ENCODE results near the gene ZBTB7C. TPM values are rescaled to one million over a fixed set of nuclear protein-coding genes. Genes with fewer than 3 reads are reported as not detected.

ZBTB7C gene
- total RNA-seq, 1 experiment from 2014 or later = 0.33 TPM

GRCh38 chr18:48213791-48214190, 195.4 kb downstream of the ZBTB7C start:
- Histone ChIP-seq H3K9me3 (ENCODE audit: control insufficient read depth, low read depth, low read length) (no peaks in the 10 kb centered on the region), H4K20me1 (ENCODE audit: control insufficient read depth, insufficient read depth, insufficient read length) (peaks cover 4% of the 10 kb centered on the region), H3K4me2 (ENCODE audit: insufficient read depth, insufficient read length, low read length) (no peak overlapping the region), H3K23me2 (ENCODE audit: insufficient read length, low read depth, low read length, poor library complexity, severe bottlenecking) (no peaks in the 10 kb centered on the region), H3K4ac (ENCODE audit: low read depth, low read length) (no peak overlapping the region), H2BK5ac (ENCODE audit: insufficient read length, low read length) (no peak overlapping the region), H2AFZ (ENCODE audit: low read length) (no peak overlapping the region), H2AK5ac (ENCODE audit: insufficient read length, low read length) (no peak overlapping the region), H3K4me1 (ENCODE audit: insufficient read depth, low read length) (no peaks in the 10 kb centered on the region), H2BK120ac (ENCODE audit: low read depth, low read length, poor library complexity, severe bottlenecking) (no peak overlapping the region), H4K8ac (replicated peaks; ENCODE audit: insufficient read length, low read depth, low read length) (no peak overlapping the region), H3T11ph (ENCODE audit: low read length) (no peak overlapping the region), H4K91ac (ENCODE audit: insufficient read length, low read depth, low read length) (no peak overlapping the region), H2BK12ac (ENCODE audit: insufficient read length, low read depth, low read length) (no peak overlapping the region), H3K27ac (ENCODE audit: insufficient read length, low read depth, low read length) (no peak overlapping the region), H3K14ac (ENCODE audit: insufficient read depth, low read length) (no peak overlapping the region), H3K79me1 (ENCODE audit: insufficient read depth, low read depth, low read length, poor library complexity, severe bottlenecking) (no peaks in the 10 kb centered on the region), H3K27me3 (ENCODE audit: insufficient read depth, low read length) (no peaks in the 10 kb centered on the region), H4K5ac (ENCODE audit: insufficient read length, low read depth, low read length) (no peak overlapping the region), H2BK20ac (ENCODE audit: low read depth, low read length, poor library complexity, severe bottlenecking) (no peak overlapping the region), H3K79me2 (ENCODE audit: insufficient read depth, low read length) (no peaks in the 10 kb centered on the region), H3K56ac (ENCODE audit: insufficient read length, low read depth, low read length) (no peak overlapping the region), H3K18ac (ENCODE audit: insufficient read length, low read depth, low read length) (no peak overlapping the region), H3K9ac (ENCODE audit: extremely low read depth, insufficient read length, low read length) (no peak overlapping the region), H3K23ac (ENCODE audit: insufficient read length, low read depth, low read length) (no peak overlapping the region), H2BK15ac (ENCODE audit: low read depth, low read length) (no peak overlapping the region)
- no CpG with 5 or more reads among the region's 9 CpGs for WGBS (ENCODE audit: extremely low coverage, insufficient read length, low lambda C conversion rate)
- H3K9me3 Mint-ChIP-seq = peaks cover 31% of the 10 kb centered on the region in 2 experiments
- H3K4me3 Mint-ChIP-seq = no peak overlapping the region
- DNase-seq = no peak
- no peak overlapping the region; a peak in 1 of 7 replicates for H3K27ac Mint-ChIP-seq
- peaks cover 7 to 12% of the 10 kb centered on the region in 2 experiments for H3K4me1 Mint-ChIP-seq
- TF ChIP-seq, protein P1, sequence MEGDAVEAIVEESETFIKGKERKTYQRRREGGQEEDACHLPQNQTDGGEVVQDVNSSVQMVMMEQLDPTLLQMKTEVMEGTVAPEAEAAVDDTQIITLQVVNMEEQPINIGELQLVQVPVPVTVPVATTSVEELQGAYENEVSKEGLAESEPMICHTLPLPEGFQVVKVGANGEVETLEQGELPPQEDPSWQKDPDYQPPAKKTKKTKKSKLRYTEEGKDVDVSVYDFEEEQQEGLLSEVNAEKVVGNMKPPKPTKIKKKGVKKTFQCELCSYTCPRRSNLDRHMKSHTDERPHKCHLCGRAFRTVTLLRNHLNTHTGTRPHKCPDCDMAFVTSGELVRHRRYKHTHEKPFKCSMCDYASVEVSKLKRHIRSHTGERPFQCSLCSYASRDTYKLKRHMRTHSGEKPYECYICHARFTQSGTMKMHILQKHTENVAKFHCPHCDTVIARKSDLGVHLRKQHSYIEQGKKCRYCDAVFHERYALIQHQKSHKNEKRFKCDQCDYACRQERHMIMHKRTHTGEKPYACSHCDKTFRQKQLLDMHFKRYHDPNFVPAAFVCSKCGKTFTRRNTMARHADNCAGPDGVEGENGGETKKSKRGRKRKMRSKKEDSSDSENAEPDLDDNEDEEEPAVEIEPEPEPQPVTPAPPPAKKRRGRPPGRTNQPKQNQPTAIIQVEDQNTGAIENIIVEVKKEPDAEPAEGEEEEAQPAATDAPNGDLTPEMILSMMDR (conservative IDR thresholded peaks at IDR 0.05) = no peak
- peaks cover 11% of the 10 kb centered on the region for H3K27me3 Mint-ChIP-seq (ENCODE audit: low read depth)
- H3K36me3 Mint-ChIP-seq (ENCODE audit: insufficient read depth in 1 of 3, low read depth in 3 of 3) = peaks cover 6 to 22% (median 8%) of the 10 kb centered on the region in 3 experiments; a peak in 6 of 7 replicates

Measured in H9 (cell line).